GM21576 (cell line): Measurements from ENCODE around the gene CD79B.
"Not testable (repeated sequence)": the region's sequence is repeated elsewhere in the genome, so short reads cannot be mapped to it uniquely, and the experiment has no call there.

Experiments
- ATAC-seq: cut with Tn5 transposase; IDR thresholded peaks from one replicate; pipeline ENCODE4 v1.9.1; 2021; ENCODE audit warnings: mild to moderate bottlenecking, moderate library complexity; ENCODE audit not compliant: unreplicated experiment

The CD79B gene

DNA sequence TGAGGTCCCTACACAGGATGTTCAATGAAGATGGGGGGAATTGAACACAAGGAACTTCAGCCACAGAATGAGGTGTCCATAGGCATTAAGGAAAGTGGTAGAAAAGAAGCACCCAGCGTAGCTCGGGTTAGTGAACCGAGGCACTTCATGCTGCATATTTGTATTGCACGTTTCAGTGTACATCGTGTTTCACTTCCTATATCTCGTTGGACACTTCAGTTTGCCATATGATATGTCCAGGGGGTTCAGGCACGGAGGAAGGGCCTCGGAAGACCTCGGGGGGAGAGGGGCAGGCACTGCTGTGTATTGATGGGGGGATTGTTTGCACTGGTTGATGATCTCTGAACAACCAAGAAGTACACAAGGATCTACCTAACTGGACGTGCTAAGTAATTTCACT is 16.4 kb downstream of the CD79B start:
- ATAC-seq, result not testable (repeated sequence)

DNA sequence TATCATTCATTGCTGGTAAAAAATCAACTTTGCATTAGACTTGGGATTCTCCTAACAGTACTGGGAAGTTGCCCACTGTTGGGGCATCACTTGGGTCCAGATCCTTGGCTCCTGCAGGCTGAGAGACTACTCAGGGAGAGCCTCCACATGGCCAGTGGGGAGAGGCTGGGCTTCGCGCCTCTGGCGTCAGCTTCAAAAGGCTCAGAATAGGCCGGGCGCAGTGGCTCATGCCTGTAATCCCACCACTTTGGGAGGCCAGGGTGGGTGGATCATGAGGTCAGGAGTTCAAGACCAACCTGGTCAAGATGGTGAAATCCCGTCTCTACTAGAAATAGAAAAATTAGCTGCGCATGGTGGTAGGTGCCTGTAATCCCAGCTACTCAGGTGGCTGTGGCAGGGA is 17.7 kb downstream of the CD79B start:
- ATAC-seq, result no peak

DNA sequence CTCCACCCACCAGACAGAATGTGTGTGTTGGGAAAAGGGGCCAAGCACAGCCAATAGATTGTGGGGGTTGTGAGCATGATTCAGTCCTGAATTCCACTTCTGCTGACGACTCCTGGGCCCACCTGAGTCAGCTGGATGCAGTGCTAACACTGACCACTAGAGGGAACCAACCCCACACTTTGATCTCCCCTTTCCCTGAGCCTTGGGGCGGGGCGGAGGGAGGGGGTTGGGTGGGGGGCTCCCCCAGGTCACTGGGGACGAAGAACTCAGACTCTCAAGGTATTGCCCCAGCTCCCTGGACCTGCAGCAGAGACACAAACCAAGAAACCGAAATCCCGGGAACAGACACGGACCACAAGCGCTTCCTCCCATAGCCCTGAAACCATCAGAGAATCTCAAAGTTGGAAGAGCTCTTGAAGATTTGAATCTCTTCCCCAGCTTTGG is 20.5 kb downstream of the CD79B start:
- ATAC-seq, result no peak

DNA sequence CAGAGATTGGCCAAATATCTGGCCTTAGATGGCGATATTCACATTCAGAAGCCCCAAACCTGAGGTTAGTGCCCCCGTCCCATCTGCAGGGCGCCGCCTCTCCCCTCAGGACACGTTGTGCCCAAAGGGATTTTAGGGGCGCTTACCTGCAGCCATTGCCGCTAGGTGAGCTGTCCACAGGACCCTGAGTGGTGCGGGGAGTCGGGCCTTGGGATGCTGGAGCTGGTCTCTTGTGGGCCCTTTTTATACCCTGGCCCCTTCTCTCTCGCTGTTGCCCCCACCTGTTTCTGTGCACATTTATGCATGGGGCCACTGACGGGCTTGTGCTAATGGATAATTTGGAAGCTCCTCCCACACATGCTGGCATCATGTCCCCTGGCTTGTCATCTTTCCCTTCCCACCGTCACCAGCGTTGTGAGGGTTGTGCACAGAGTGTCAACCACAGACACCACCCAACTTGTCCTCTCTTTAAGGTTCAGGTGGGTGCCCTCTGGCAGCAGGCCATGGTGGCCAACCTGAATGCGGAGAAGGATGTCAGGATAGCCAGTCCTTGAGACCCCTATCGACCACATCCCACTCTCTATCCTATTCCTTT is 21.0 kb downstream of the CD79B start, which contains the start of gene CSHL1:
Gene CSHL1 (minus strand): TSS at position 218 of the 595 bp plus-strand sequence. CDS start 62 bp downstream, at position 156.
- no peak for ATAC-seq

DNA sequence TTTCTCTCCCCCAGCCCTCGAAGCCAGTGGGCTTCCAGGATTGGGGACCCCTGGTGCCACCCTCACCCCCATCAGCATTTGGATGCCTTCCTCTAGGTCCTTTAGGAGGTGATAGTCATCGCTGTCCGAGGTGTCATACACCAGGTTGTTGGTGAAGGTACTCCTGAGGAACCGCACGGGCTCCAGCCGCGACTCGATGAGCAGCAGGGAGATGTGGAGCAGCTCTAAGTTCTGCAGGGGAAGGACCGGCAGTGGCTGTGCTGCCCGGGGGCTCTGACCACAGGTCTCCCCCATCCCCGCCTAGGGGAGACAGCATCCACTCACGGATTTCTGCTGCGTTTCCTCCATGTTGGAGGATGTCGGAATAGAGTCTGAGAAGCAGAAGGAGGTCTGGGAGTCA is 22.0 kb downstream of the CD79B start:
- no peak for ATAC-seq

DNA sequence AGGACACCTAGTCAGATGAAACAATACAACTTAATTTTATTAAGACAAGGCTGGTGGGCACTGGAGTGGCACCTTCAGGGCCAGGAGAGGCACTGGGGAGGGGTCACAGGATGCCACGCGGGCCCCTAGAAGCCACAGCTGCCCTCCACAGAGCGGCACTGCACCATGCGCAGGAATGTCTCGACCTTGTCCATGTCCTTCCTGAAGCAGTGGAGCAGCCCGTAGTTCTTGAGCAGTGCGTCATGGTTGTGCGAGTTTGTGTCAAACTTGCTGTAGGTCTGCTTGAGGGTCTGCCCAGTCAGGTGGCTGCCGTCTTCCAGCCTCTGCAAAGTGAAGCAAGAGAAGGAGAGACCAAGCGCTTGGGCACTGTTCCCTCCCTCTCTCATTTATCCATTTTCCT is 22.5 kb downstream of the CD79B start:
- ATAC-seq, result not testable (repeated sequence)

DNA sequence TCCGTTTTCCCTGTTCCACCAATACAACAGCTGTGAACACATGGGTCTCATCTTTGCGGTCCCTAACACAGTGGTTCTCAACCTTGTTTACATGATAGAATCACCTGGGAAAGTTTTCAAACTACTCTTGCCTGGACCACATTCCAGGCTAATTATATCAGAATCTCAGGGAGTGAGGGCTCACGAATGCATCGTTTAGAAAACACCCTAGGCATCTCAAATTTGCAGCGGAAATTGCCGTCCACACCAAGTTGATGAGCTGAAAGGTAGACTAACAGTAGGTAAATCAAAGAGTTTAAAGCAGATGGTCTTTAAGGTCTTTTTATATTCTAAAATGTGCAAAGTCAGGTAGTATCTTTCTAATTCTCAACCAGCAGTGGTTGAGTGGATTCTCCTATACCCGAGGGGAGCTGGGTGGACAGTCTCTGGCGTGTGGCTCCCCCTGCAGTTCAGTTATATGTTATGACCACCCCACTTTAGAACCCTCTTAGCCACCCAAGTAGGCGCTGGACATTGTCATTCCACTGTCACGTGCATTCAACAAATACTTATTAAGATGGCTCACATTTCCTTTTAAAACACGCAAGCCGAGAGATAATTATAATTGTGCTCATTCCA is 24.9 kb downstream of the CD79B start:
- not testable (repeated sequence) for ATAC-seq

DNA sequence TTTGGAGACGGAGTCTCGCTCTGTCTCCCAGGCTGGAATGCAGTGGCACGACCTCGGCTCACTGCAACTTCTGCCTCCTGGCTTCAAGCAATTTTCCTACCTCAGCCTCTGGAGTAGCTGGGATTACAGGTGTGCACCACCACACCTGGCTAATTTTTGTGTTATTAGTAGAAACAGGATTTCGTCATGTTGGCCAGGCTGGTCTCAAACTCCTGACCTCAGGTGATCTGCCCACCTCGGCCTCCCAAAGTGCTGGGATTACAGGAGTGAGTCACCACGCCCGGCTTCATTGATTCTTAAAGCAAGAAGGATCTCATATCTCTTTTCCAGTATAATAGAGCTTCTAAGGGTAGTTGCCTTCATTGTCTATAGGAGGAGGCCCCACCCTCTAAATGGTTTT is 27.3 kb downstream of the CD79B start:
- ATAC-seq, result not testable (repeated sequence)

DNA sequence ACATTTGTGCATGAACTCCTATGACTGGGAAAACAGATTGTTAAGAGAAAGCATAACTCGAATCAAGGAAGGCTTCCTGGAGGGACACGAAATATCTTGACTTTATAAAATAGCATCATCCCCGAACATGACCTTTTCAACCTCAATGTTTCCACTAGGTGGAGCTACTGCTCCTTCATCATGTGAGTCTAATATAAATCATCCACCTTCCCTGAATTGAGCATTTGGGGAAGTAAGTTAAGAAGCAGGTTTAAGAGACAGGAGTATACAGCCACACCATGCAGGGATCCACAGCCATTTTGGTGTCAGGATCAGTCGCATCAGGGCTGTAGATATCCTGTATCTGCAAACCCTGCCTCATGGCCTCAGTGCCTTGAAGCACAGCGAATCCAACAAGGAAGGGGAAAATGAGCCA is 28.3 kb downstream of the CD79B start:
- ATAC-seq, result not testable (repeated sequence)

DNA sequence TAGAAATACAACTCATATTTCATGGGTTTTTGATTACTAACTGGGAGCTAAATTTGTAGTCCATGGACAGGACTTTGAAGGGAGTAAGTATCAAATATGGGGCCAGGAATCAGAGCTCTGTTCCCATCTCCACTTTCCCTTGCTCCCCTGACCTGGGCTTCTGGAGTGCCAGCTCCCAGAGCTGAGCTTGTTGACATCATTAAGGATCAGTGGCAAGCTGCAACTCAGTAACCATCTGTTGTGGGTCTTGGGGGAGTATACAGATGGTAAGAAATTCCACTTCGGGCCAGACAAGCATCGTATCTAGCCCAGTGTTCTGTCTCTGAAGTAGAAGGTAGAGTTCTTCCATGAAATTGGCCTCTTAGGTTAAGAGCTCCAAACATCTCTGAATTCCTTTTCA is 30.2 kb downstream of the CD79B start:
- ATAC-seq, result not testable (repeated sequence)

DNA sequence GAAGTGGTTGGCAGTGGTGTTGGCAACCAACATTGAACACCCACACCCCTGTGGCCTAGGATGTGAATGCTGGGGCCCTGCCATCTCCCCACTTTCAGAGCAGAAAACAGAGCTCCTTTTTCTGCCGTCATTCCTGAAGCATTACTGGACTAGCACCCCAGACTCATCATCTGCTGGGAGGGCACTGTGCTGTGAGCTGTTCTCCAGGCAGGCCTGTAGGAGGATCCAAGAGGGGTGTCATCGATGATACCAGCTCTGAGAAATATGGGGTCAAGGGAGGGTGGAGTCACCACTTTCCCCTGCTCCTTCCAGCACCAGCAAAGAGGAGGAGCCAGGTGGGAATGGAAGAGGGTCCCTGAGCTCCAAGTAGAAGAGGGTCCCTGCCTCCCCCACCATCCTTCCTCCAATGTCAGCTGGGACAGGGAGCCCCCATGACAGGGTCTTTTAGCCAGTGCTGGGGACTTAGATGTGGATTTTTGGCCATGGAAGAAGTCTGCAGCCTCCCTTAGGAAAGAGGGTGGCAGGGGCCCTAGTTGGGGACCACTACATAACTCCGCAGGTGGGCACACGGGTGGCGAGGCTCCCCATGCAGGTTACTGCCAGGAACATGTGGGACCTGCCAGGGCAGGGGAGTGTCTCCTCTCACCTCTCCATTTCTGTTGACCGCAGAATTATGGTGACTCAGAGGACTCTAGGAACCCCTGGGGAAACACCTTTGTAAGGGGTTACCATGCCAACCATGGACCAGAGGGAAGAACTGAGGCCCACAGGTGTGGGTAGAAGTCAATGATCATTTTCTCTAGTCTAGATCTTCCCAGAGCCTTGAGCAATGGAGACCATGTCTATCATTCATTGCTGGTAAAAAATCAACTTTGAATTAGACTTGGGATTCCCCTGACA is 33.0 kb downstream of the CD79B start:
- ATAC-seq, result not testable (repeated sequence)

DNA sequence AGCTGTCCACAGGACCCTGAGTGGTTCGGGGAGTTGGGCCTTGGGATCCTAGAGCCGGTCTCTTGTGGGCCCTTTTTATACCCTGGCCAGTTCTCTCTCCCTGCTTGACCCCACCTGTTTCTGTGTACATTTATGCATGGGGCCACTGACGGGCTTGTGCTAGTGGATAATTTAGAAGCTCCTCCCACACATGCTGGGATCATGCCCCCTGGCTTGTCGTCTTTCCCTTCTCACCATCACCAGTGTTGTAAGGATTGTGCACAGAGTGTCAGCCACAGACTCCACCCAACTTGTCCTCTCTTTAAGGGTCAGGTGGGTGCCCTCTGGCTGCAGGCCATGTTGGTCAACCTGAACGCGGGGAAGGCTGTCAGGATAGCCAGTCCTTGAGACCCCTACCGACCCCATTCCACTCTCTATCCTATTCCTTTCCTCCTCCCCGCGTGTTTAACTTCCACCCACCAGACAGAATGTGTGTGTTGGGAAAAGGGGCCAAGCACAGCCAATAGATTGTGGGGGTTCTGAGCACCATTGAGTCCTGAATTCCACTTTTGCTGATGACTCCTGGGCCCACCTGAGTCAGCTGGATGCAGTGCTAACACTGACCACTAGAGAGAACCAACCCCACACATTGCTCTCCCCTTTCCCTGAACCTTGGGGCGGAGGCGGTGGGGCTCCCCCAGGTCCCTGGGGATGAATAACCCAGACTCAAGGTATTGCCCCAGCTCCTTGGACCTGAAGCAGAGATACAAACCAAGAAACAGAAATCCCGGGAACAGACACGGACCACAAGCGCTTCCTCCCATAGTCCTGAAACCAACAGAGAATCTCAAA is 35.4 kb downstream of the CD79B start, which contains the start of gene CSH1:
Gene CSH1 (minus strand): TSS at position 51 of the 831 bp plus-strand sequence. CDS start 63 bp downstream, outside the sequence.
- ATAC-seq, result not testable (repeated sequence)

DNA sequence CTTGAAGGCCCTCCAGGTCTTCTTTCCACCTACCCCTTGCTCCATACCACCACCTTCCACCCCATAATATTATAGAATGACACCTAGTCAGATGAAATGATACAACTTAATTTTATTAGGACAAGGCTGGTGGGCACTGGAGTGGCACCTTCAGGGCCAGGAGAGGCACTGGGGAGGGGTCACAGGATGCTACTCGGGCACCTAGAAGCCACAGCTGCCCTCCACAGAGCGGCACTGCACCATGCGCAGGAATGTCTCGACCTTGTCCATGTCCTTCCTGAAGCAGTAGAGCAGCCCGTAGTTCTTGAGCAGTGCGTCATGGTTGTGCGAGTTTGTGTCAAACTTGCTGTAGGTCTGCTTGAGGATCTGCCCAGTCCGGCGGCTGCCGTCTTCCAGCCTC is 37.3 kb downstream of the CD79B start:
- not testable (repeated sequence) for ATAC-seq

DNA sequence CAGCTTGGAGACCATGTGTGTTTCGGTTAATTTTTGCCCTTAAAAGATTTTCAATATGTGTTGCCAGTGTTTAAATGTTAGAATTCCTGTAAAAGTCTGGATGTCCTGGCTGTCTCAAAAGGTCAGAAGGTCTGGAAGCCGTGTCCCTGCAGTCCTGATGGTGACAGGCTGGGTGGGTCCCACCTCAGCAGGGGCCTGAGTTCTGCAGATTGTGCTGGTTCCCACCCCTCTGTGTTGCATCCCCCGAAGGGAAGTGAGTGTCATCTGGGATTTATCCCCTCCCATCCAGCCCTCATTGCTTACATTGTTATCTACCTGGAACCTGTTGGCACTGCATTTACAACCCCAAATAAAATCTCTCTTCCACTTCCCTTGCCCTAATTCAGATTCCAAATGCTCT is 38.1 kb downstream of the CD79B start:
- not testable (repeated sequence) for ATAC-seq

DNA sequence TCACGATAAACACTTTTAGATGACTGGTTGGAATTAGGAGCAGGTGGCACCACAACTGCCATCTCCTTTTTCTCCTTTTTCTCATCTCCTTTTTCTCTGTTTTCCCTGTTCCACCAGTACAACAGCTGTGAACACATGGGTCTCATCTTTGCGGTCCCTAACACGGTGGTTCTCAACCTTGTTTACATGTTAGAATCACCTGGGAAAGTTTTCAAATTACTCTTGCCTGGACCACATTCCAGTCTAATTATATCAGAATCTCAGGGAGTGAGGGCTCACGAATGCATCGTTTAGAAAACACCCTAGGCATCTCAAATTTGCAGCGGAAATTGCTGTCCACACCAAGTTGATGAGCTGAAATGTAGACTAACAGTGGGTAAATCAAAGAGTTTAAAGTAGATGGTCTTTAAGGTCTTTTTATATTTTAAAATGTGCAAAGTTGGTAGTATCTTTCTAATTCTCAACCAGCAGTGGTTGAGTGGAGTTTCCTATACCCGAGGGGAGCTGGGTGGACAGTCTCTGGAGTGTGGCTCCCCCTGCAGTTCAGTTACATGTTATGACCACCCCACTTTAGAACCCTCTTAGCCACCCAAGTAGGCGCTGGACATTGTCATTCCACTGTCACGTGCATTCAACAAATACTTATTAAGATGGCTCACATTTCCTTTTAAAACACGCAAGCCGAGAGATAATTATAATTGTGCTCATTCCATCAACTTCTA is 39.7 kb downstream of the CD79B start:
- not testable (repeated sequence) for ATAC-seq

DNA sequence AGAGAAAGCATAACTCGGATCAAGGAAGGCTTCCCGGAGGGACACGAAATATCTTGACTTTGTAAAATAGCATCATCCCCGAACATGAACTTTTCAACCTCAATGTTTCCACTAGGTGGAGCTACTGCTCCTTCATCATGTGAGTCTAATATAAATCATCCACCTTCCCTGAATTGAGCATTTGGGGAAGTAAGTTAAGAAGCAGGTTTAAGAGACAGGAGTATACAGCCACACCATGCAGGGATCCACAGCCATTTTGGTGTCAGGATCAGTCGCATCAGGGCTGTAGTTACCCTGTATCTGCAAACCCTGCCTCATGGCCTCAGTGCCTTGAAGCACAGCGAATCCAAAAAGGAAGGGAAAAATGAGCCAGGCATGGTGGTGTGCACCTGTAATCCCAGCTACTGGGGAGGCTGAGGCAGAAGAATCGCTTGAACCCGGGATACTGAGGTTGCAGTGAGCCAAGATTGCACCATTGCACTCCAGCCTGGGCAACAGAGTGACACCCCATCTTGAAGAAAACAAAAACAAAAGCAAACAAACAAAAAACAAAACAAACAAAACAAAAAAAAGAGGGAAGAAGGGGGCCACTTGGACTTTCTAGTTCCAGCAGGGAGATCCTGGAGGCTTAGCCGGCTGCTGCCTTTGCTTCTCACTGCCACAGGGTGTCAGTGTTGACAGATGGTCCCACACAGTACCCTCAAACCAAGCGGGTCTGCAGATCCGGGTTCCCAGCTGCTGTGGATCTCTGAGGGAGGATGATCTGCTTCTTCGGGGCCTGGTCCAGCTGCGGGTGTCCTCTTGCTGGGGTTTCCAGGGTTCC is 42.9 kb downstream of the CD79B start:
- not testable (repeated sequence) for ATAC-seq

DNA sequence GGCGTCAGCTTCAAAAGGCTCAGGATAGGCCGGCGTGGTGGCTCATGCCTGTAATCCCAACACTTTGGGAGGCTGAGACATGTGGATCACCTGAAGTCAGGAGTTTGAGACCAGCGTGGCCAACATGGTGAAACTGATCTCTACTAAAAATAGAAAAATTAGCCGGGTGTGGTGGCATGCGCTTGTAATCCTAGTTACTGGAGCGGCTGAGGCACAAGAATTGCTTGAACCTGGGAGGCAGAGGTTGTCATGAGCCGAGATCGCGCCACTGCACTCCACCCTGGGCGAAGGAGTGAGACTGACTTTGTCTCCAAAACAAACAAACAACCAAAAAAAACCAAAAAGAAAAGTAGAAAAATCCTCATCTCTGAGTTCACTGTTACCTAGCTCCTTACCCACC is 47.0 kb downstream of the CD79B start:
- not testable (repeated sequence) for ATAC-seq

DNA sequence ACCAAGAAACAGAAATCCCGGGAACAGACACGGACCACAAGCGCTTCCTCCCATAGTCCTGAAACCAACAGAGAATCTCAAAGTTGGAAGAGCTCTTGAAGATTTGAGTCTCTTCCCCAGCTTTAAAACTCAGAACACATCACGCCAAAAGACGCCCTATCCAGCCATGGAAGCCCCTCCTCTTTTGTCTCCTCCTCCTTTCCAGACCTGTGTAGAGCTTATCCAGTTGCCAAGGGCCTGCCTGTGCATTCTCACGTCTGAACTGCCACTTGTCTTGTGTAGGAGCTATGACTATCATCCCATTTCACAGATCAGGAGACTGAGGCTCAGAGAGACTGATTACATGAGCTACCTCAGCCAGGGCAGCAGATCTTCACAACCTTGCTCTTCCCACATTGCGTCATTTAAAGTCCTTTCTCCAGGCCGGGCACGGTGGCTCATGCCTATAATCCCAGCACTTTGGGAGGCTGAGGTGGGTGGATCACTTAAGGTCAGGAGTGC is 49.5 kb downstream of the CD79B start:
- not testable (repeated sequence) for ATAC-seq
